ENCODE results near the gene PABPN1L.

Gene PABPN1L, protein sequence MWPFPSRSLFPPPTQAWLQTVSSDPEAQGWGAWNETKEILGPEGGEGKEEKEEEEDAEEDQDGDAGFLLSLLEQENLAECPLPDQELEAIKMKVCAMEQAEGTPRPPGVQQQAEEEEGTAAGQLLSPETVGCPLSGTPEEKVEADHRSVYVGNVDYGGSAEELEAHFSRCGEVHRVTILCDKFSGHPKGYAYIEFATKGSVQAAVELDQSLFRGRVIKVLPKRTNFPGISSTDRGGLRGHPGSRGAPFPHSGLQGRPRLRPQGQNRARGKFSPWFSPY

DNA sequence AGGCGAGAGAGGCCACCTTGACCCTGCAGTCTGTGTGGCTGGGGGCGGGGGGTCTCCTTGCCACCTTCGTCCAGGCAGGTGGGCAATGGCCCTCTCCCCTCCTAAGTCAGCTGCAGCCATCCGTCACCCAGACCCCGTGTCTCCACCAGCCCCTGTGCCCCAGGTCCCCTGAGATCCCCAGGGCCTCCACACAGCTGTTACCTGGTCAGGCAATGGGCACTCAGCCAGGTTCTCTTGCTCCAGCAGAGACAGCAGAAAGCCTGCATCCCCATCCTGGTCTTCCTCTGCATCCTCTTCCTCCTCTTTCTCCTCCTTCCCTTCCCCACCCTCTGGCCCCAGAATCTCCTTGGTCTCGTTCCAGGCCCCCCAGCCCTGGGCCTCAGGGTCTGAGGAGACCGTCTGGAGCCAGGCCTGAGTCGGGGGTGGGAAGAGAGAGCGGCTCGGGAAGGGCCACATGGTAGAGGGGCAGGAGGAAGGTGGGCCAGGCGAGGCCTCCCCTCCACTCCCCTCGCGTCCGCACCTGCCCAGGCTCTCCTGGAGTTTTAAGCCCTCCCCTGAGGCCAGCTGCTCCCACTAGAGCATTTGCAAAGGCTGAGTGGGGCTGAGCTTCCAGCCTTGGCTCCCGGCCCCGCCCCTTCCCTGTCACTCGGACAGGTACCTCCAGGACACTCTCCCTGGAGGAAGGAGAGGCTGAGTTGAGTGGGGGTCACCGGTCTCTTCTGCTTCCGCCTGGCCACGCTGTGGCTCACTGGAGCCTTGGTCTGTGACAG, at the start of gene PABPN1L:
Gene PABPN1L, minus strand, starts transcription at position 510 of the 770 bp plus-strand sequence. Its CDS starts 54 bp downstream, at position 456.
- TF ChIP-seq GATA1 (IDR thresholded peaks at IDR 0.05; ENCODE audit: low read depth, low read length) (no peak), POLR2A (IDR thresholded peaks at IDR 0.05; ENCODE audit: low read length) (no peak)
- DNase-seq: no peak

GRCh38 chr16:88915639-88916327, 49.3 kb upstream of the PABPN1L start:
- no peak for DNase-seq
- no peak for TF ChIP-seq GATA1 (IDR thresholded peaks at IDR 0.05; ENCODE audit: low read depth, low read length)
- TF ChIP-seq POLR2A (IDR thresholded peaks at IDR 0.05; ENCODE audit: low read length): no peak

GRCh38 chr16:88914750-88915368, 48.4 kb upstream of the PABPN1L start:
- TF ChIP-seq POLR2A (IDR thresholded peaks at IDR 0.05; ENCODE audit: low read length) (no peak), GATA1 (IDR thresholded peaks at IDR 0.05; ENCODE audit: low read depth, low read length) (no peak)
- DNase-seq: no peak

DNA sequence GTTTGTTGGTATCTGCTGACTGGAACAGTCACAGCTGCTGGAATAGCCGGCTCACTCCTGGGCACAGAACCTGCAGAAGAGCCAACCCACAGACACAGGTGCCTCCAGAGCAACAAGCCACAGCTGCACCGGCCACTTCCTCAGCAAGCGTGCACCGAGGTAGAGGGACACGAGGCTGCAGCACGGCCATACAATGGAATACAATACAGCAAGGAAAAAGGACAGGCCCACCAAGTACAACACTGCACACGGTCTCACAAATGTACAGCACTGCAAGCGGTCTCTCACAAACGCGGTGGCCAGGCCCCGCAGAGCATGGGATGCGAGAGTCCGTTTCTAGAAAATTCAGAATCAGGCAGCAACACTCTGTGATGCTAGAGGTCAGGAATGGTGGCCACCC, 47.4 kb upstream of the PABPN1L start:
- TF ChIP-seq POLR2A (IDR thresholded peaks at IDR 0.05; ENCODE audit: low read length) (no peak), GATA1 (IDR thresholded peaks at IDR 0.05; ENCODE audit: low read depth, low read length) (no peak)

GRCh38 chr16:88913001-88913612, 46.6 kb upstream of the PABPN1L start:
- DNase-seq: no peak
- TF ChIP-seq GATA1 (IDR thresholded peaks at IDR 0.05; ENCODE audit: low read depth, low read length) (no peak), POLR2A (IDR thresholded peaks at IDR 0.05; ENCODE audit: low read length) (no peak)

More for the DNA sequence above, 47.4 kb upstream of the PABPN1L start:
- no peak for DNase-seq

DNA sequence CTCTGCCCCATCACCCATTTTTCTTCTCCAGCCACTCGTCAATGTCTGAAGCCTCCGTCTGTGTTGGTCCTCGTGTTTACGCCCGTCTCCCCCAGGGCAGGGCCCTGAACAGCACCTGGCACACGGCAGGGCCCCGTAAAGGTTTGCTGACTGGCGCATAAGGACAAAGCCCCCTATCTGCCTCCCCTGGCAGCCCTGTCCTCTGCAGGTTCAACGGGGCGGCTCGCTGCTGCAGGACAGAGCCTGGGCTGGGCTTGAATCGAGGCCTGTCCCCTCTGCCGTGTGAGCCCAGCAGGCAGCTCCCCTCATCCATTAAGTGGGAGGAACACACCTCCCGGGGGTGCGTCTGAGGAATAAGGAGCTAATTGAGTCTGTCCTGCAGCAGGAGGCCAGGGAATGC, 46.1 kb upstream of the PABPN1L start:
- TF ChIP-seq GATA1 (IDR thresholded peaks at IDR 0.05; ENCODE audit: low read depth, low read length) (no peak), POLR2A (IDR thresholded peaks at IDR 0.05; ENCODE audit: low read length) (no peak)
- DNase-seq: no peak

DNA sequence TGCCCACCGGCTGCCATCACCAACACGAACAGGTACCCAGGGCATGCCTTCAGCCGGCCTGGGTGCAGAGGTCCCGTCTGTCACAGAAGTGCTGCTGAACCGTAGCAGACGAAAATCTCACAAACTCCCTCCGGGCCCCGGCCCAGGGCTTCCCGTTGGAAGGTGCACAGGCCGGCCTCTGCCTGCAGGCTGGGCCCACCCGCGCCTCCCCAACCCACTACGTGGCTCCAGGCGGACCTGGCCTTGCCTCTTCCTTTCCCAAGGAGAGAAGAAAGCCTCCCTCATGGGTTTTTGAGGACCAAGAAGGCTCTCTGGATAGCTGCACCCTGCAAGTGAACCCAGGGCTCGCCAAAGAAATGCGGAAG, 45.5 kb upstream of the PABPN1L start:
- DNase-seq: no peak

DNA sequence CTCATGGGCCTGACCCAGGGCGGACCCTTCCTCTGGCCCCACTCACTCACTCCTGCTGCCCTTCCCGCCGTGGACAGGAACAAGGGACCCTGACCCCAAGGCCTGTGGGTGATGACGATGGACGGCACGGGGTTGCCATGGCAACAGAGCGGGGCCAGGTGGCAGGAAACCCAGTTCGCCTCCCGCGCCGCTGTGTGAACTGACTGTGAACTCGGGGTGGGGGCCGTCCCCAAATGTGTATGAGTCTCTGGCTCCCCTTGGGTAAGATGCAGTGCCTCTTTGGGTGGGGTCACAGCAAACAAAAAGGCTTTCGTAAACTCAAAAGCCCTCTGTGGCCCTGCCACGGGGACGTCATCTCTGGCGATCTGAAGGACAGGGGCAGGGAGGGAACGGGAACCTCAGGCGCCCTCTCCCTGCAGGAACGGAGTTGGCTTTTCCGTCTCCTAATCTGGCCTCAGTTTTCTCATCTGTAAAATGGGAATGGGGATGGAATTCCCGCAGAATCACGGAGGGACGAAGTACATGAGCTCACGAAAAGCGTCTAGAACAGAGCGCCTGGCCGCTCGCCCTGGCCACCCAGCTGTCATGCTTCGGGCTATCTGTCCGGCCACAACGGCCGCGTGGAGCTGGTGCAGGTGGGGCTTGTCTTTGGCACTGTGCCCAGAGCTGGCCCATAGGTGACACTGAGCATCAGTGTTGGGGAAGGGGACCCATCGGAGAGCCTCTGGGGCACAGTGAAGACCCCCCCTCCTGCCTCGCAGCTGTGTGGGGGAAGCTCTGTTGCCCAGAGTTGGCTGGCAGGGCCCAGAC, 44.9 kb upstream of the PABPN1L start:
- no peak for DNase-seq
- TF ChIP-seq POLR2A (IDR thresholded peaks at IDR 0.05; ENCODE audit: low read length) (no peak), GATA1 (IDR thresholded peaks at IDR 0.05; ENCODE audit: low read depth, low read length) (no peak)

More for the DNA sequence above, 45.5 kb upstream of the PABPN1L start:
- no peak for TF ChIP-seq POLR2A (IDR thresholded peaks at IDR 0.05; ENCODE audit: low read length)
- no peak for TF ChIP-seq GATA1 (IDR thresholded peaks at IDR 0.05; ENCODE audit: low read depth, low read length)

GRCh38 chr16:88910284-88911135, 44.0 kb upstream of the PABPN1L start:
- no peak for TF ChIP-seq POLR2A (IDR thresholded peaks at IDR 0.05; ENCODE audit: low read length)
- TF ChIP-seq GATA1 (IDR thresholded peaks at IDR 0.05; ENCODE audit: low read depth, low read length): no peak
- no peak for DNase-seq

- DNase-seq: no peak
- no peak for TF ChIP-seq POLR2A (IDR thresholded peaks at IDR 0.05; ENCODE audit: low read length)
- TF ChIP-seq GATA1 (IDR thresholded peaks at IDR 0.05; ENCODE audit: low read depth, low read length): no peak
Observed at GRCh38 chr16:88909431-88910210, 43.2 kb upstream of the PABPN1L start.

DNA sequence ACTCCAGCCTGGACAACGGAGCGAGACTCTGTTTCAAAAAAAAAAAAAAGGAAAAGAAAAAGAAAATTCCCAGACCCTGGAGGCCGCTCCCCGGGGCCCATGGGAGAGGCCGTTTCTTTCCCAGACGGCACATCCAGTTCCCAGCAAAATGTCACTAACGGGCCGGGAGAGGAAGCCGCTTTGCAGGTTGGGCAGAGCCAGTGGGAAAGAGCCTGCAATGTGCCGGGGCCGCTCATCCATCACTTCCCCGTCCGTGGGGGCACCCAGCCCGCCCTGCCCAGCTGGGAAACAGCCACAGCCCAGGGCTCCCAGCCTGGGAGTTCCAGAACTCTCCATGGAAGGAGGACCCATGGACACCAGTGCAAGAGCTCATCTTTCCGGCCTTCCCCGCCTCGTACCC, 41.8 kb upstream of the PABPN1L start:
- no peak for TF ChIP-seq GATA1 (IDR thresholded peaks at IDR 0.05; ENCODE audit: low read depth, low read length)
- TF ChIP-seq POLR2A (IDR thresholded peaks at IDR 0.05; ENCODE audit: low read length): no peak
- no peak for DNase-seq
